ENCODE results near the gene SETMAR. TPM values are rescaled to one million over a fixed set of nuclear protein-coding genes. Genes with fewer than 3 reads are reported as not detected.
A peak's percentile ranks its signal among the peaks of the same experiment; 100 is the strongest.

SETMAR gene
- total RNA-seq (2013): 6.0 TPM
- polyA plus RNA-seq (1 to 10 TPM; 3.1 to 7.2 (median 3.5) TPM), polyA minus RNA-seq (3.3 and 4.5 TPM in 2 replicates), total RNA-seq (3.0 to 10.4 (median 4.4) reads per million in 11 experiments)

DNA sequence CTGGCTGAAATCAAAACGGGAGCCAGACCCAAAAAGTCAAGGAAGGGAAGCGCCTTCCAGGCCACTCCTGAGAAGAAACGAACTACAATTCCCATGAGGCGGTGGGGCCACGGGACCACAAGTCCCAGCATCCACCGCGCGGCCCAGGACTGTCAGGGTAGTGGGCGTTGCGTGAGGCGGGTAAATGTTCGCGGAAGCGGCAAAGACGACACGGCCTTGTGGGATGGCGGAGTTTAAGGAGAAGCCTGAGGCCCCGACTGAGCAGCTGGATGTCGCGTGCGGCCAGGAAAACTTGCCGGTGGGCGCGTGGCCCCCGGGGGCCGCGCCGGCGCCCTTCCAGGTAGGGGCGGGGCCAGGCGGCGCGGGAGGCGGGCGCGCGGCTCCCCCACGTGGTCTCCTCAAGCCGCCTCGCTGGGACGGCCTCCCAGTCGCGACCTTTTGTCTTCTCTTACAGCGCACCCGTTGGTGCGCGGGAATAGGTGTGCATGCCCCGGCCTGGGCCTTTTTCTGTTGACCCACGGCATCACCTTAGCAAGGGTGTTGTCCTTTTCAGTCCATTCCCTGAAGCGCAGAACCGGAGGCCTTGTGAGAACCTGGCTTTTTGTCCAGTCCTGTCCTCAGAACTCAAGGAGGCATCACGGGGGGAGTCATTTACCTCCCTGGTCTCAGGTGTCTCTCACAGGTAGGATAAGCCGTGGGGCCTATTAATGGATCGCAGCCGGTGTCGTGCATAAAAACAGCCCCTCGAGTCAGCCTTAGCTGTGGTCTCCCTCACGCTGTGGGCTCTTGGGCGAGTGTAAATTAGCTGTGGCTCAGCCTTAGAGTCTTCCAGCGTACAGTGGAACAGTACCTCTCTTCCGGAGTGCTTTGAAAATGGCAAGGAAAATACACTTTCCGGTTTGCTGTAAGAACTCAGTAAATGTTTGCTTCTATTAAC lies at the start of gene SETMAR:
Gene SETMAR, plus strand, starts transcription at position 183 of the 937 bp plus-strand sequence. Its CDS starts 2 bp downstream, at position 185.
- H3K4me1 ChIP-seq (ENCODE audit: control insufficient read depth in 1 of 2, insufficient read depth in 2 of 2, low read length in 2 of 2): peaks cover 12 to 13% of the 10 kb centered on the region in 2 donors
- H3K4me2 ChIP-seq (replicated peaks; ENCODE audit: extremely low read depth, low read length, poor library complexity, severe bottlenecking): peak within 1 kb of the TSS; percentile 97
- peak; percentile 74 to 79 (median 76) for DNase-seq
- H3K36me3 Mint-ChIP-seq: peaks cover 4 to 15% of the 10 kb centered on the region in 2 donors
- H3K9me3 ChIP-seq (replicated peaks in 1 of 2; ENCODE audit: control insufficient read depth in 1 of 2, insufficient read depth in 1 of 2, low read length in 2 of 2): no peaks in the 10 kb centered on the region
- H3K27me3 ChIP-seq (ENCODE audit: control insufficient read depth in 2 of 2, insufficient read depth in 2 of 2, low read length in 2 of 2): no peaks in the 10 kb centered on the region
- peaks cover 1 to 2% (median 2%) of the 10 kb centered on the region in 3 donors for H3K27me3 Mint-ChIP-seq (ENCODE audit: low read depth in 3 of 3)
- peak within 1 kb of the TSS; percentile 90 to 97 for H3K4me3 Mint-ChIP-seq
- H3K4me1 Mint-ChIP-seq: peaks cover 16% of the 10 kb centered on the region
- WGBS (ENCODE audit: insufficient coverage): under 1% methylated on average over 61 of the region's 62 CpGs
- TF ChIP-seq, protein P1, sequence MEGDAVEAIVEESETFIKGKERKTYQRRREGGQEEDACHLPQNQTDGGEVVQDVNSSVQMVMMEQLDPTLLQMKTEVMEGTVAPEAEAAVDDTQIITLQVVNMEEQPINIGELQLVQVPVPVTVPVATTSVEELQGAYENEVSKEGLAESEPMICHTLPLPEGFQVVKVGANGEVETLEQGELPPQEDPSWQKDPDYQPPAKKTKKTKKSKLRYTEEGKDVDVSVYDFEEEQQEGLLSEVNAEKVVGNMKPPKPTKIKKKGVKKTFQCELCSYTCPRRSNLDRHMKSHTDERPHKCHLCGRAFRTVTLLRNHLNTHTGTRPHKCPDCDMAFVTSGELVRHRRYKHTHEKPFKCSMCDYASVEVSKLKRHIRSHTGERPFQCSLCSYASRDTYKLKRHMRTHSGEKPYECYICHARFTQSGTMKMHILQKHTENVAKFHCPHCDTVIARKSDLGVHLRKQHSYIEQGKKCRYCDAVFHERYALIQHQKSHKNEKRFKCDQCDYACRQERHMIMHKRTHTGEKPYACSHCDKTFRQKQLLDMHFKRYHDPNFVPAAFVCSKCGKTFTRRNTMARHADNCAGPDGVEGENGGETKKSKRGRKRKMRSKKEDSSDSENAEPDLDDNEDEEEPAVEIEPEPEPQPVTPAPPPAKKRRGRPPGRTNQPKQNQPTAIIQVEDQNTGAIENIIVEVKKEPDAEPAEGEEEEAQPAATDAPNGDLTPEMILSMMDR (IDR thresholded peaks at IDR 0.05): no peak
- intact Hi-C loops (cut with micrococcal nuclease): loop anchor here in 1 of 2 donors (5.0 kb wide), 1 partner anchor 1176 kb away; the partner anchor contains the start of gene TRNT1
- H3K36me3 ChIP-seq (replicated peaks in 1 of 2; ENCODE audit: control insufficient read depth in 1 of 2, insufficient read depth in 2 of 2, low read length in 2 of 2): peaks cover 0 to 16% of the 10 kb centered on the region in 2 donors
- peak within 1 kb of the TSS; percentile 96 for H2AFZ ChIP-seq (ENCODE audit: insufficient read depth, low read depth, low read length, poor library complexity, severe bottlenecking)
- H3K27ac ChIP-seq (ENCODE audit: low read depth in 1 of 2, low read length in 2 of 2): peak within 1 kb of the TSS; percentile 65 to 97
- peak within 1 kb of the TSS; percentile 78 to 93 (median 89) for H3K4me3 ChIP-seq (replicated peaks in 1 of 3; ENCODE audit: low read depth in 2 of 3, low read length in 3 of 3)
- H3K79me2 ChIP-seq (ENCODE audit: insufficient read depth, low read length): peaks cover 30% of the 10 kb centered on the region
- peaks cover 0 to 5% (median 0%) of the 10 kb centered on the region in 7 donors for H3K9me3 Mint-ChIP-seq
- H3K27ac Mint-ChIP-seq: peak within 1 kb of the TSS; percentile 89 to 100 (median 98)
- H4K20me1 ChIP-seq (ENCODE audit: insufficient read depth, low read length): no peaks in the 10 kb centered on the region
- H3K9ac ChIP-seq (ENCODE audit: insufficient read depth, low read length, poor library complexity, severe bottlenecking): peak within 1 kb of the TSS; percentile 90

DNA sequence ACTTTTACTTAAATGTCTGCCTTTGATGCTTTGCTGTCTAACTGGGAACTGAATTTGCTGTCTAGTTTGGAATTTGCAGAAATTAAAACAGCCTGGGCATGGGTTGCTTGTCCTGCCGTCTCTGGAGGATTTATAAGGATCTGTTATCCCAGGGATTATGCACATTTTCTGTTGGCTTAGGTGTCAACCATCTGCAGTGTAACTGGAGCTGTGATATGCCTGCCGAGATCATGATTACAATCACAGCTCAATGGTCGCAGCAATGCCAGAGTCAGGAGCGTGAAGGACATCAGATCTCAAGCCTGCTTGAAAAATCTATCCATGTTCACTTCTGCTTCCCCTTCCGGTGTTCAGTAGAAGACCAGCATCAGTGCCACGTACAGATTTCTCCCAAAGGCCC lies 41.8 kb upstream of the SETMAR start:
- Histone ChIP-seq H3K4me1 (ENCODE audit: control insufficient read depth in 1 of 2, insufficient read depth in 2 of 2, low read length in 2 of 2) (no peaks in the 10 kb centered on the region), H4K20me1 (ENCODE audit: insufficient read depth, low read length) (no peaks in the 10 kb centered on the region), H3K27ac (ENCODE audit: low read depth in 1 of 2, low read length in 2 of 2) (no peak overlapping the region), H3K36me3 (replicated peaks in 1 of 2; ENCODE audit: control insufficient read depth in 1 of 2, insufficient read depth in 2 of 2, low read length in 2 of 2) (no peaks in the 10 kb centered on the region), H3K4me3 (replicated peaks in 1 of 3; ENCODE audit: low read depth in 2 of 3, low read length in 3 of 3) (no peak overlapping the region), H3K9ac (ENCODE audit: insufficient read depth, low read length, poor library complexity, severe bottlenecking) (no peak overlapping the region), H3K79me2 (ENCODE audit: insufficient read depth, low read length) (no peaks in the 10 kb centered on the region), H3K9me3 (replicated peaks in 1 of 2; ENCODE audit: control insufficient read depth in 1 of 2, insufficient read depth in 1 of 2, low read length in 2 of 2) (no peaks in the 10 kb centered on the region), H3K4me2 (replicated peaks; ENCODE audit: extremely low read depth, low read length, poor library complexity, severe bottlenecking) (no peak overlapping the region), H3K27me3 (ENCODE audit: control insufficient read depth in 2 of 2, insufficient read depth in 2 of 2, low read length in 2 of 2) (no peaks in the 10 kb centered on the region), H2AFZ (ENCODE audit: insufficient read depth, low read depth, low read length, poor library complexity, severe bottlenecking) (no peak overlapping the region)
- intact Hi-C loops (cut with micrococcal nuclease): no loop called here
- Mint-ChIP-seq H3K9me3 (no peaks in the 10 kb centered on the region), H3K27ac (peak overlapping the region in 2 of 7 donors; percentile 19 to 26), H3K4me1 (no peaks in the 10 kb centered on the region), H3K27me3 (ENCODE audit: low read depth in 3 of 3) (no peaks in the 10 kb centered on the region), H3K4me3 (no peak overlapping the region), H3K36me3 (no peaks in the 10 kb centered on the region)
- no peak for DNase-seq
- 88% methylated on average over 6 of the region's 6 CpGs for WGBS (ENCODE audit: insufficient coverage)
- TF ChIP-seq, protein P1 (IDR thresholded peaks at IDR 0.05): no peak
